Articular chondrocyte of knee joint (primary cell): ENCODE data around the gene SAMD8. TPM values are rescaled to one million over a fixed set of nuclear protein-coding genes. Genes with fewer than 3 reads are reported as not detected.

Experiments
- total RNA-seq: library from RNA; depleted of rRNA; stranded (reverse); fragments of >200 nt; gene quantifications from 2 replicates; pipeline ENCODE4 v1.2.3, GENCODE V29; 2012

Gene SAMD8
- 37.8 and 42.0 TPM in 2 replicates for total RNA-seq

DNA sequence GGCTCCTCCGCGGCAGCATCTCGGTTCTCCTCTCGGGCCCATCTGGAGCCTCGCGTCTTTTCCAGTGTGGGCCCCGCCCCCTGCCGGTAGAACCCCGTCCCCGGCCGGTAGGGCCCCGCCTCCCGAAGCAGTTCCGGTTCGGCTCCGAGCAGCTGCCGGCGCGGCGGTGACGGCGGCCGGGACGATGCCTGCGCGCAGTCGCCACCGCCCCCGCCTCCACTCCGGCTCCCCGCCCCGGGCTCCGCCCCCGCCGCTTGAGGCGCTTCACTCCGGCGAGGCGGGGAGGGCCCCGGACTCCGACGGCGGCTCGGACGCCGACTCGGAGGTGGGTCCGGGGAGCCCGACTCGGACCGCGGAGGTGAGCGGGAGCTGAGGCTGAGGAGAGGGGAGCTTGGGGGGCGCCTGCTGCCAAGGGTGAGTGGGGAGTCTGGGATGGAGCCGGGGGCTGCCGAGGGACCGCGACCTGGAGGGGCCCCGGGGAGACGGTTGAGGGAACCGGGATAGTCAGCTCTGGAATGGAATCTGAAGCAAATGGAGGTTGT is at the start of gene SAMD8:
Gene SAMD8, plus strand, starts transcription at position 292 of the 542 bp plus-strand sequence. CDS start 38,873 bp downstream, outside the sequence.

DNA sequence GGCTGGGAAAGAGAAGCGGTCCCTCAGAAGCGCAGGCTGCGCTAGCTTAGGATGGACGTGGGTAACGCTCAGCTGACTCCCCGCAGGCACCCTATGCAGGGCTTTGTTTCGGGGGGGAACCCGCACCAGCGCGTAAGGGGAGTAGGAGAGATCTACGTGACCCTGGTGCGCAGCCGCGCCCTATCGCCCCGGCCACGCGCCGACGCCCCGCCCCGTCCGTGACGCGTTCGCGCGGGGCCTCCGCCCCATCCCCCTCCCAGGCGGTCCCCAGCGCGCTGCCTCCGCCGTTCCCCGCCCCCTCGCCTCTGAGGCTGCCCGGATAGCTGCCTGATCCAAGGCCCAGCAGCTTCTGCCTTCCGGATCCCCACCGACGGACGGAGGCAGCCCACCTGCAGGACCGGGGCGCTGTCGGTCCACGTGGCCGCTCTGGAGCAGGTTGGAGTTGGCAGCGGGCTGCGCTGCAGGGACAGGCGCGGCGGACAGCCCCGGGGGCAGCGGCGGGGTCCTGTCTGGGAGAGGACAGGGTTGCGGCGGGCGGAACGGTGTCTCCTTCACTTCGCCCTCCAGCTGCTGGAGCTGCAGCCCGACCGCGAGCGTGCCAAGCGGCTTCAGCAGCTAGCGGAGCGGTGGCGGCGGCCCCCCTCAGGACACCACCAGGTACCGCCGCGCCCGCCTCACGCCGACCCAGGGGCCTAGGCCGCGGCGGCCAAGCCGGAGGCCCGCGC is 99.0 kb downstream of the SAMD8 start, which contains the start of gene VDAC2:
Gene VDAC2, plus strand, starts transcription at position 515 of the 725 bp plus-strand sequence. CDS start 363 bp downstream, outside the sequence.

Other genes starting within 250 kb of the SAMD8 start
- gene VDAC2, start 99.1 kb downstream of the SAMD8 start, total RNA-seq = 132 and 141 TPM in 2 replicates
- 3.1 and 3.5 TPM in 2 replicates for gene COMTD1, start 124.3 kb downstream of the SAMD8 start, total RNA-seq